ENCODE results near the gene GARNL3.

The GARNL3 gene

DNA sequence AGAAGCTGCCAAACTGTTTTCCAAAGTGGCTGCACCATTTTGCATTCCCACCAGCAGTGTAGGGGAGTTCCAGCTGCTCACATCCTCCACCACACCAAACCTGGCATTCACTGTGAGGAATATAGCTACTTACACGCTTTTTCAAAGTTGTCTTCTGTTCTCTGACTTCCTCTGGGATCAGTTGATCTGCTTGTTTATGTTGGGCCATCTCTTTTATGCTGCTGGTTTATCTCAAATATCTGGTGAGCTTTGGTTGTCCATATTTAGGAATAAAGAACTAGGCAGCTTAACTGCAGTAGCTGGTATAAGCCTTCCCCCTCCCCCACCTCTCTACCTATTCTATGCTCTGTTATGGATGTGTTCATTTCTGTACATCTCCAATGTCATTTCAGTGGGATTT, 151.1 kb downstream of the GARNL3 start:
- Histone ChIP-seq H3K9me3 (ENCODE audit: insufficient read depth, low read depth, low read length) (no peaks in the 10 kb centered on the region), H3K27me3 (ENCODE audit: insufficient read depth, low read length, poor library complexity, severe bottlenecking) (peaks cover 5% of the 10 kb centered on the region), H3K4me1 (ENCODE audit: insufficient read depth, low read length, poor library complexity, severe bottlenecking) (no peaks in the 10 kb centered on the region), H3F3A (ENCODE audit: low read depth) (no peaks in the 10 kb centered on the region), H4K20me1 (ENCODE audit: insufficient read depth, low read length, poor library complexity, severe bottlenecking) (no peaks in the 10 kb centered on the region), H3K4me3 (ENCODE audit: low read length, poor library complexity, severe bottlenecking) (no peak overlapping the region), H3K9me2 (replicated peaks; ENCODE audit: low read depth, low read length) (no peaks in the 10 kb centered on the region), H3K9ac (ENCODE audit: low read depth, low read length, poor library complexity, severe bottlenecking) (no peak overlapping the region), H3K79me2 (ENCODE audit: insufficient read depth, low read length) (no peaks in the 10 kb centered on the region), H3K4me2 (ENCODE audit: low read depth, low read length, poor library complexity, severe bottlenecking) (no peak overlapping the region), H3K36me3 (ENCODE audit: insufficient read depth, low read length) (no peaks in the 10 kb centered on the region), H2AFZ (ENCODE audit: low read length) (no peak overlapping the region)
- TF ChIP-seq, protein P1, sequence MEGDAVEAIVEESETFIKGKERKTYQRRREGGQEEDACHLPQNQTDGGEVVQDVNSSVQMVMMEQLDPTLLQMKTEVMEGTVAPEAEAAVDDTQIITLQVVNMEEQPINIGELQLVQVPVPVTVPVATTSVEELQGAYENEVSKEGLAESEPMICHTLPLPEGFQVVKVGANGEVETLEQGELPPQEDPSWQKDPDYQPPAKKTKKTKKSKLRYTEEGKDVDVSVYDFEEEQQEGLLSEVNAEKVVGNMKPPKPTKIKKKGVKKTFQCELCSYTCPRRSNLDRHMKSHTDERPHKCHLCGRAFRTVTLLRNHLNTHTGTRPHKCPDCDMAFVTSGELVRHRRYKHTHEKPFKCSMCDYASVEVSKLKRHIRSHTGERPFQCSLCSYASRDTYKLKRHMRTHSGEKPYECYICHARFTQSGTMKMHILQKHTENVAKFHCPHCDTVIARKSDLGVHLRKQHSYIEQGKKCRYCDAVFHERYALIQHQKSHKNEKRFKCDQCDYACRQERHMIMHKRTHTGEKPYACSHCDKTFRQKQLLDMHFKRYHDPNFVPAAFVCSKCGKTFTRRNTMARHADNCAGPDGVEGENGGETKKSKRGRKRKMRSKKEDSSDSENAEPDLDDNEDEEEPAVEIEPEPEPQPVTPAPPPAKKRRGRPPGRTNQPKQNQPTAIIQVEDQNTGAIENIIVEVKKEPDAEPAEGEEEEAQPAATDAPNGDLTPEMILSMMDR (conservative IDR thresholded peaks at IDR 0.05; ENCODE audit: low read length): no peak

DNA sequence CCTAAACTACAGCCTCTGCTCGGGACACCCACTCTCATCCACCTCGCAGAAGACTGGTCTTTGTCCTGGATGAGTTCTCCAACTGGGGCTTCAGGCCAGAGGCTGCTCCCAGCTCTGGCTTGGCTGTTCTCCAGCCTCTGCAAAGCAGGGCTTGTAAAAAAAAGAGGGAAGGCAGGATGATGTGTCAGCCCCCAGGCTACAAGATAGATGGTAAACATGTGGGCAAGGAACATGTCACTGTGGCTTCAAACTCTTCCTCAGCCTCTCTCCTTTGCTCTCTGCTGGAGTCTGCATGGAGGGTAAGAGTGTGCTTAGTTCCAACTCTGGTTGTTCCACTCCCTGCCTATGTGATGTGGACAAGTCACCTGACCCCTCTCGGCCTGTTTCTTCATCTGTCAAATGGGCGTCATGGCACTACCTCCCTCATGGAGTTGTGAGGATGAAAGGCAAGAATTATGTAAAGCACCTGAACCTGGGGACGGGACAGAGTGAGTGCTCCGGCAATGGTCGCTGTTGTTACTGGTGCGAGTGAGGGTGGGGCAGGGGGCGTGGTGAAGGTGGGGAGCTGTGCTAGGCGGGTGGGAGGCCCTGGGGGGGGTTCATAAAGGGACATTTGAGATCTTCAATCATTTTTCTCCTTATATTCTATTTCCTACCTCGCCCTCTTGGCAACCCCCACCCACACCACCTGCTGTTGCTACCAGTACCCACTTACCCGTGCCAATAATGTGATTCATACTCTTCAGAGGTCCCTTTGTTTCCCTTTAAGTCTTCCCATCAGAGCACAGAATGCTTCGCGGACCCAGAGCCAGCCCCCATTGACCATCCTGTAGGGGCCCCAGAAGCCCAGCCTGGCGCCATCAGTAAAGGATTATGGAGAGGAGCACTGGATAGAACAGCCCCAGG, 152.8 kb downstream of the GARNL3 start:
- peaks cover under 1% of the 10 kb centered on the region for H3K4me1 ChIP-seq (ENCODE audit: insufficient read depth, low read length, poor library complexity, severe bottlenecking)
- H3F3A ChIP-seq (ENCODE audit: low read depth): no peaks in the 10 kb centered on the region
- H3K4me3 ChIP-seq (ENCODE audit: low read length, poor library complexity, severe bottlenecking): no peak overlapping the region
- H3K27me3 ChIP-seq (ENCODE audit: insufficient read depth, low read length, poor library complexity, severe bottlenecking): peaks cover 5% of the 10 kb centered on the region
- H4K20me1 ChIP-seq (ENCODE audit: insufficient read depth, low read length, poor library complexity, severe bottlenecking): no peaks in the 10 kb centered on the region
- no peaks in the 10 kb centered on the region for H3K9me2 ChIP-seq (replicated peaks; ENCODE audit: low read depth, low read length)
- H3K9me3 ChIP-seq (ENCODE audit: insufficient read depth, low read depth, low read length): no peaks in the 10 kb centered on the region
- no peak overlapping the region for H3K9ac ChIP-seq (ENCODE audit: low read depth, low read length, poor library complexity, severe bottlenecking)
- H3K4me2 ChIP-seq (ENCODE audit: low read depth, low read length, poor library complexity, severe bottlenecking): no peak overlapping the region
- H2AFZ ChIP-seq (ENCODE audit: low read length): no peak overlapping the region
- no peaks in the 10 kb centered on the region for H3K36me3 ChIP-seq (ENCODE audit: insufficient read depth, low read length)
- H3K79me2 ChIP-seq (ENCODE audit: insufficient read depth, low read length): peaks cover 1% of the 10 kb centered on the region; the same call in 1 of the 2 replicates
- TF ChIP-seq, protein P1 (conservative IDR thresholded peaks at IDR 0.05; ENCODE audit: low read length): no peak
- TF ChIP-seq EZH2phosphoT487 (IDR thresholded peaks at IDR 0.05; ENCODE audit: borderline replicate concordance): no peak

DNA sequence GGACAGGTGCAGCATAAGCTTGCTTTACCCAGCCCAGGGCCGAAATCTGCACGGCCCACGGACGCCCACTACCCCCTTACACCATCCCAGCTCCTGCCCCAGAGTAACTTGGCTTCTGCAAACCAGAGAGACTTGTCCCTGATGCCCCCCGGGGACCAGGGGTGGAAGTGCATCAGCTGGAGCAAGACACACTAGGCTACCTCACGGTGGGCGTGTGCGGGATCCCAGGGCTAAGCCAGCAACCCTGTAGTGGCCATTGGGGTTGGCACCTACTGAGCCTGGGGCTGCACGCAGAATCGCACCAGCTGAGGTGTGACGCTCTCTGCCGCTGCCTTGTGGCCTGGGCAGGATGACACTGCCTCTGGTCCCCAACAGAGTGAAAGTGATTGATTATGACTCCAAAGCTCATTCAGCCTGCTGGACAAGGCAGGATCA, 153.5 kb downstream of the GARNL3 start:
- Histone ChIP-seq H3K36me3 (ENCODE audit: insufficient read depth, low read length) (no peaks in the 10 kb centered on the region), H3K27me3 (ENCODE audit: insufficient read depth, low read length, poor library complexity, severe bottlenecking) (peaks cover 5% of the 10 kb centered on the region), H3K9ac (ENCODE audit: low read depth, low read length, poor library complexity, severe bottlenecking) (no peak overlapping the region), H3K4me2 (ENCODE audit: low read depth, low read length, poor library complexity, severe bottlenecking) (no peak overlapping the region), H3K9me3 (ENCODE audit: insufficient read depth, low read depth, low read length) (no peaks in the 10 kb centered on the region), H3K9me2 (replicated peaks; ENCODE audit: low read depth, low read length) (no peaks in the 10 kb centered on the region), H3K4me3 (ENCODE audit: low read length, poor library complexity, severe bottlenecking) (no peak overlapping the region), H3K79me2 (ENCODE audit: insufficient read depth, low read length) (peaks cover 8% of the 10 kb centered on the region), H2AFZ (ENCODE audit: low read length) (no peak overlapping the region), H3F3A (ENCODE audit: low read depth) (no peaks in the 10 kb centered on the region), H3K4me1 (ENCODE audit: insufficient read depth, low read length, poor library complexity, severe bottlenecking) (peaks cover 7% of the 10 kb centered on the region), H4K20me1 (ENCODE audit: insufficient read depth, low read length, poor library complexity, severe bottlenecking) (no peaks in the 10 kb centered on the region)
- TF ChIP-seq EZH2phosphoT487 (IDR thresholded peaks at IDR 0.05; ENCODE audit: borderline replicate concordance): no peak
- TF ChIP-seq, protein P1 (conservative IDR thresholded peaks at IDR 0.05; ENCODE audit: low read length): peak; percentile 65

All from Loucy (cell line).